NCI-H748 (cell line): ENCODE results near the gene SNAP29.
"Not testable (repeated sequence)": the region's sequence is repeated elsewhere in the genome, so short reads cannot be mapped to it uniquely, and the experiment has no call there.

ENCODE experiments used
- DNase-seq: peaks from one replicate; lab custom pipeline; 2025; ENCODE audit not compliant: unreplicated experiment; lab: John Stamatoyannopoulos, UW

SNAP29 gene

GRCh38 chr22:20834725-20835124, 24.1 kb upstream of the SNAP29 start:
- DNase-seq = no peak

DNA sequence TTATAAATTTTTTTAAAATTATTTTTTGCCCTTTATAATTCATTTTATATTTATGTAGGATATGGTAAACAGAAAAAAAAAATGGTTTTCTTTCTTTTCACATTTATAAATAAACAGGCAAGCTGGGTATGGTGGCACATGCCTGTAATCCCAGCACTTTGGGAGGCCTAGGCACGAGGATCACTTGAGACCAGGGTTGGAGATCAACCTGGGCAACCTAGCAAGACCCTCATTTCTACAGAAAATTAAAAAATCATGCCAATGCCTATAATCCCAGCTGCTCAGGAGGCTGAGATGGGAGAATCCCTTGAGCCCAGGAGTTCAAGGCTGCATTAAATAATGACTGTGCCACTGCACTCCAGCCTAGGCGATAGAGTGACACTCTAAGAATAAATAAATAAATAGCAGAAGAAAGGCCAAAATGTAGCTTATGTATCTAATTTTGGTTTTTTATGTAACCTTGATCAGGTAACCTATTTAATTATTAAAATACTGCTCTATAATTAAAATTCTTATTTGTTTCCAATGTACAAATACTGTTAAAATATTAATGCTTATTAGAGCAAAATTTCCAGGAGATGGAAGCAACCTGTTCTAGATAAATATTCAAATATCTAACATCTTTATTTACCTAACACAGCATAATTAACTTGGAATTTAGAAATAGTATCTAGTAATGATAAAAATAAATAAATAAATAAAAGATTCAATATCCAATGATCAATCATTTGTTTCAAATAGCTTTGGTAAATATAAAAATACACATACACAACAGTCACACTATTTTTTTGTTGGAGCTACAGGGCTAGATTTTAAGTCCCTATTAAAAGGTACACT, 21.6 kb upstream of the SNAP29 start:
- no peak for DNase-seq

GRCh38 chr22:20839354-20839753, 19.5 kb upstream of the SNAP29 start:
- not testable (repeated sequence) for DNase-seq

DNA sequence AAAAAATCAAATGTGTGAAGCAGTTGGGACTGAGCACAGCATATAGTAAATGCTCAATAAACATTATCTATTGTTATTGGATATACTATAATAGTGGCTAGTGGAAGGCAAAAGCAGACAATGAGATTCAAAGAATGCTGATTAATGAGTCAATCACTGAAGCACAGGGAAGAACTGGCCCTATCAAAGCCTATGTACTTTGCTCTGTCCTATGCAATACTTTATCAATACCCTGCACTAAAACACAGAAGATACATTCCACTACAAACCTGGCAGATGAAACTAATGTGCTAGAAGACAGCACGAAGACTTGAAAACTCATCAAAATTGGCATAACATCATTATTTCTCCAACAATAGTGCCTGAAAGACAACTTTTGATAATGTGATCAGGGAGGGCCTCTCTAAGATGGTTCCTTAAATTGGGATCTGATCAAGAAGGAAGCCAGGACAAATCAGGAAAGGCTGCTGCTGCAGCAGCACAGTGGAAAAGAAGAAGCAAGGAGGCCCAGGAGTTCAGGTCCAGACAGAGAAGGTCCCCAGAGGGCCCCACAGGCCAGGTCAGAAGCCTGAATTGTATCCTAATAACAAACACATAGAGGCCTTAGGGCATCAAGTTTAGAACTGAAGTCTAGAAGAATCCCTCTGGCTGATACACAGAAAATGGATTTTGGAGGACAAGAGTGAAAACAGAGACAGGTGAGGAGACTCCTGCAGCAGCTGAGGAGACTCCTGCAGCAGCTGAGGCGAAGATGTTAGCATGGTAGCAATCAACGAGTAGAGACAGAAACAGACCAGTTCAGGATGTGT, 18.8 kb upstream of the SNAP29 start:
- DNase-seq = no peak

- no peak for DNase-seq
These were observed 18.0 kb upstream of the SNAP29 start for GRCh38 chr22:20840646-20841371.

DNA sequence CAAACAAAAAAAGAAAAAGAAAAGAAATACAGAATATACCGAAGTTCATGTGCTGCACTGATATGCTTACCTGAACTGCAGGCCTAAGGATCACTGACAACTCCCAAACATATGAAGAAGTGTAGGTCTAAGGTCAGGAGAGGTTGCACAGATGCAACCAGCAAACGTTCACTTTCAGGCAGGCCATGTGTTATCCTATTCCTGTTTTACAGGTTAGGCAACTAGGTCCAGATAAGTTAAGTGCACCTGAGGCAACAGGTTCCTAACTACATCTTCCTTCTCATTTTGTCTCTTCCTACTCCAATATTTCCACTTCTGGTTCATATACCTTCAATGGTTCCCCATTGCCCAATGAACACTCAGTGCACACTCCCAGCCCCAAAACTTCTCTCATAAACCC, 15.3 kb upstream of the SNAP29 start:
- no peak for DNase-seq

GRCh38 chr22:20844055-20845037, 14.5 kb upstream of the SNAP29 start:
- DNase-seq = no peak

DNA sequence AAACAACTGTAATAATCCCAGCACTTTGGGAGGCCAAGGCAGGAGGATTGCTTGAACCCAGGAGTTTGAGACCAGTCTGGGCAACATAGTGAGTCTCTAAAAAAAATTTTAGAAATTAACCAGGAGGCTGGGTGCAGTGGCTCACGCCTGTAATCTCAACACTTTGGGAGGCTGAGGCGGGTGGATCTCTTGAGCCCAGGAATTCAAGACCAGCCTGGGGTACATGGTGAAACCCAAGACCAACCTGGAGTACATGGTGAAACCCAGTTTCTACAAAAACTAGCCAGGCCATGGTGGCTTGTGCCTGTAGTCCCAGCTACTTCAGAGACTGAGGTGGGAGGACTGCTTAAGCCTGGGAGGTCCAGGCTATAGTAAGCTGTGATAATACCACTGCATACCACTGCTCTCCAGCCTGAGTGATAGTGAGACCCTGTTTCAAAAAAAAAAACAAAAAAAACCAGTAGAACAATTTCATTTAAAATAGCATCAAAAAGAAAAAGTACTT, 11.4 kb upstream of the SNAP29 start:
- DNase-seq = no peak

GRCh38 chr22:20852076-20852475, 6.7 kb upstream of the SNAP29 start:
- DNase-seq = no peak

- no peak for DNase-seq
These were observed 6.3 kb upstream of the SNAP29 start for GRCh38 chr22:20852503-20852902.

GRCh38 chr22:20853236-20853660, 5.6 kb upstream of the SNAP29 start:
- DNase-seq = no peak

GRCh38 chr22:20857247-20857643, 1.6 kb upstream of the SNAP29 start:
- DNase-seq = no peak

GRCh38 chr22:20857838-20858614, 781 bp upstream of the SNAP29 start:
- peak; percentile 87 for DNase-seq

DNA sequence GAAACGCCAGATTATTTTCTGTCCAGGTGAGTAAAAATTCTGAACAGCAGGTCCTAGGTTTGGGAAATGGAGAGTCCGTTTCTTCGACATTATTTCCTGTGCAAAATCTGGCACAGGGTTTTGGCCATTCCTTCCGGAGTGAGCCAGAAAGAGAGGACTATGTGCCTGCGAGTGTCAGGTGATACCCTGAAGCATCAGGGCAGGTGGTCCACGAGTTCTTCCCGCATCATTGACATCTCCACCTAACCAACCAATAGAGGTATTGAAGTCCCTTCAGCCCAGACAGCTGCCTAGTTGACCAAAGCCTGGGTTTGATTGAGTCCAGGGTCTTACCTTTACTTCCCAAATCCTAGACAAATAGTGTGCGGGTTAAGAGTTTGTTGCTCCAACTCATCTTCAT, 808 bp downstream of the SNAP29 start:
- peak; percentile 28 for DNase-seq

DNA sequence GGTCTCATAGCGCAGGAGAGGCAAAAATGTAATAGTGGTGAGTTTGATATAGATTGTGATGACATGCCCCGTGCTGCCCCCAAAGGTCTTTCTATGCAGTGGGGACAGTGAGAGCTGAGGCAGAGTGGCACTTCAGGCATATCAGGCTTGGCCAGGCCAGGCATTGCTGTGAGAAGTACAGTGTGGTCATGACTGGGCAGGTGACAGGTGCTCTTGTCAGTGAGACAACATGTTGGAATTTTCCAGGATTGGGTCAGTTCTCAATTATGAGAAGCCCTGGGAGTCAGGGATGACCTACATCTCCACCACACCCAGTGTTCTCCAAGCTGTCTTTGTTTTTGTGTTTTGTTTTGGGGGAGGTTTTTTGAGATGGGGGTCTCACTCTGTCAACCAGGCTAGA, 3.7 kb downstream of the SNAP29 start:
- no peak for DNase-seq

GRCh38 chr22:20863366-20863765, 4.6 kb downstream of the SNAP29 start:
- DNase-seq = no peak

DNA sequence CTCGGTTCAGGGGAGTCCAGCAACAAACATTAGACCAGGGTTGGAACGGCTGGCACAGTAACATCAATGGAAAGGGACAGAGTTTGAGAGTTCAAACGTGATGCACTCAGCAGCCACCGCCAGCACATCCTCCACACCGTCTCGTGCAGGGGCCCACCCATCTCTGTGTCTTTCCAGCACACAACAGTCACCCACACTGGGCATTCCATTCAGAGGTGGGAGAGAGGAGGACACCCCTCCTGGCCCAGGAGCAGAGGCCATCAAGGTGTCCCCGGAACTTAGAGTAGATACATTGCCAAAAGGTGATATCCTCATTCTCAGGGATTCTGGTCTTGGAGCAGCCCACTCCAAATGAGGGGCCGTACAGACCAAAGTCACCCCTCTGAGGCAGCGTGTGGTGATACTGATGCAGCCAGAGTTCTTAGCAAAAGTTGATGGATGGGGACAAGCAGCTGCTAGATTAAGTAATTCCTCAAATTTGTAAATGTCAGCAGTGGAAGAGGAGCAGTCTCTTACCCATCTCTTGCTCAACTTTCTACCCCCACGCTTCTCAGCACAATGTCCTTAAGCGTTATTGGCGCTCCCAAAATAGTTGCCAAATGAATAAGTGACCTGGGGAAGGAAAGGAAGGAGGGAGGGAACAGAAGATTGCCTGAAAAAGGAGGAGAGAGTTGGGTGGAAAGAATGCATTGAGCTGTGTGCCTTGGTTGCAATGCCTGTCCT, 5.5 kb downstream of the SNAP29 start:
- DNase-seq = no peak

- no peak for DNase-seq
These were observed 6.5 kb downstream of the SNAP29 start for GRCh38 chr22:20865331-20865730.
